Mesenchymal stem cell (in vitro differentiated cells and primary cell): Measurements from ENCODE around the gene ITIH5.

Experiments used
- DNase-seq: peaks from one replicate; pipeline ENCODE4 v3.0.0-alpha.2; 2013
- H2AFZ ChIP-seq: one replicate; pipeline ENCODE4 v1.6.1; 2013; ENCODE audit warnings: low read depth, mild to moderate bottlenecking, control low read depth, inconsistent platforms, low read length, moderate library complexity
- H2AK5ac ChIP-seq: 2 replicates; pipeline ENCODE4 v1.6.1; 2013; ENCODE audit warnings: low read length, moderate library complexity, mild to moderate bottlenecking, inconsistent platforms; ENCODE audit not compliant: severe bottlenecking
- H2BK120ac ChIP-seq: one replicate; pipeline ENCODE4 v1.6.1; 2013; ENCODE audit warnings: low read depth, mild to moderate bottlenecking, inconsistent platforms, low read length, moderate library complexity
- H2BK12ac ChIP-seq, 2 experiments: one replicate each; pipeline ENCODE4 v1.6.1; 2013; ENCODE audit warnings: inconsistent platforms in 2 of 2, low read length in 2 of 2, mild to moderate bottlenecking in 2 of 2, moderate library complexity in 2 of 2, control low read depth in 1 of 2
- H2BK15ac ChIP-seq: one replicate; pipeline ENCODE4 v1.6.1; 2013; ENCODE audit warnings: mild to moderate bottlenecking, low read depth, inconsistent platforms; ENCODE audit not compliant: poor library complexity, severe bottlenecking
- H2BK5ac ChIP-seq: 2 replicates; pipeline ENCODE4 v1.6.1; 2013; ENCODE audit warnings: low read depth, mild to moderate bottlenecking, low read length, control low read depth, inconsistent platforms; ENCODE audit not compliant: poor library complexity, severe bottlenecking
- H3K14ac ChIP-seq, 2 experiments: one replicate each; pipeline ENCODE4 v1.6.1; 2013; ENCODE audit warnings: inconsistent platforms in 2 of 2, low read length in 2 of 2, control low read depth in 1 of 2, mild to moderate bottlenecking in 1 of 2, moderate library complexity in 1 of 2
- H3K18ac ChIP-seq, 2 experiments: one replicate each; pipeline ENCODE4 v1.6.1; 2013; ENCODE audit warnings: inconsistent platforms in 2 of 2, low read length in 2 of 2, control low read depth in 1 of 2, low read depth in 1 of 2, mild to moderate bottlenecking in 1 of 2
- H3K23ac ChIP-seq, 2 experiments: one replicate each; pipeline ENCODE4 v1.6.1; 2013; ENCODE audit warnings: inconsistent platforms in 2 of 2, low read length in 2 of 2, mild to moderate bottlenecking in 2 of 2, moderate library complexity in 2 of 2, control low read depth in 1 of 2
- H3K27ac ChIP-seq: 2 replicates; pipeline ENCODE4 v1.5.1; 2013; ENCODE audit warnings: mild to moderate bottlenecking, moderate library complexity, low read length, control low read depth, inconsistent platforms; ENCODE audit not compliant: poor library complexity, severe bottlenecking
- H3K27me3 ChIP-seq, 2 experiments: 2 replicates each; pipeline versions ENCODE4 v1.6.1 to v1.7.0; 2013; ENCODE audit warnings: low read length in 2 of 2, mild to moderate bottlenecking in 2 of 2, moderate library complexity in 2 of 2, control low read depth in 1 of 2, inconsistent platforms in 1 of 2; ENCODE audit not compliant: control insufficient read depth in 1 of 2, insufficient read depth in 1 of 2
- H3K36me3 ChIP-seq, 2 experiments: 2 replicates each; pipeline versions ENCODE4 v1.6.1 to v1.7.0; 2013; ENCODE audit warnings: low read length in 2 of 2, control low read depth in 1 of 2, inconsistent platforms in 1 of 2, low read depth in 1 of 2, mild to moderate bottlenecking in 1 of 2; ENCODE audit not compliant: insufficient read depth in 2 of 2, control insufficient read depth in 1 of 2
- H3K4ac ChIP-seq, 2 experiments: one replicate each; pipeline ENCODE4 v1.6.1; 2013; ENCODE audit warnings: inconsistent platforms in 2 of 2, low read length in 2 of 2, mild to moderate bottlenecking in 2 of 2, moderate library complexity in 2 of 2, control low read depth in 1 of 2, low read depth in 1 of 2
- H3K4me1 ChIP-seq: 2 replicates; pipeline ENCODE4 v1.6.1; 2013; ENCODE audit warnings: low read depth, low read length, control low read depth; ENCODE audit not compliant: control insufficient read depth, insufficient read depth
- H3K4me2 ChIP-seq: 2 replicates; pipeline ENCODE4 v1.6.1; 2013; ENCODE audit warnings: low read length, mild to moderate bottlenecking, inconsistent platforms; ENCODE audit not compliant: poor library complexity, severe bottlenecking
- H3K4me3 ChIP-seq, 2 experiments: 2 replicates each; pipeline versions ENCODE4 v1.5.1 to v1.7.0; 2013; ENCODE audit warnings: low read length in 2 of 2, mild to moderate bottlenecking in 2 of 2, control low read depth in 1 of 2, low read depth in 1 of 2; ENCODE audit not compliant: insufficient read depth in 1 of 2
- H3K79me1 ChIP-seq: replicated peaks from 2 replicates; pipeline ENCODE4 v1.6.1; 2013; ENCODE audit warnings: mild to moderate bottlenecking, control low read depth, low read length, inconsistent platforms; ENCODE audit not compliant: poor library complexity, severe bottlenecking
- H3K9ac ChIP-seq: 2 replicates; pipeline ENCODE4 v1.7.0; 2013; ENCODE audit warnings: mild to moderate bottlenecking, low read length, moderate library complexity
- H3K9me3 ChIP-seq: 2 replicates; pipeline ENCODE4 v1.7.0; 2013; ENCODE audit warnings: mild to moderate bottlenecking, low read length; ENCODE audit not compliant: control insufficient read depth
- H4K8ac ChIP-seq: one replicate; pipeline ENCODE4 v1.6.1; 2013; ENCODE audit warnings: inconsistent platforms, mild to moderate bottlenecking, low read length, moderate library complexity
- H4K91ac ChIP-seq: one replicate; pipeline ENCODE4 v1.6.1; 2013; ENCODE audit warnings: mild to moderate bottlenecking, low read length, inconsistent platforms
- WGBS: methylation state at CpG from one replicate; pipeline ENCODE4 v1.1.7; 2013; ENCODE audit warnings: mixed read lengths; 5-methylcytosine and 5-hydroxymethylcytosine counted together

The ITIH5 gene

GRCh38 chr10:7532723-7533498 lies 133.9 kb downstream of the ITIH5 start:
- no peak overlapping the region for H2AFZ ChIP-seq
- H3K4ac ChIP-seq = no peak overlapping the region
- no peak overlapping the region for H4K8ac ChIP-seq
- no peaks in the 10 kb centered on the region for H3K9me3 ChIP-seq
- no peak overlapping the region for H3K18ac ChIP-seq
- H4K91ac ChIP-seq = no peak overlapping the region
- H3K27me3 ChIP-seq = peaks cover 0 to 53% of the 10 kb centered on the region in 2 experiments
- no peaks in the 10 kb centered on the region for H3K4me1 ChIP-seq
- H3K27ac ChIP-seq = no peak overlapping the region
- H2BK5ac ChIP-seq = no peak overlapping the region
- no peak overlapping the region for H3K23ac ChIP-seq
- H3K4me3 ChIP-seq = no peak overlapping the region
- H3K36me3 ChIP-seq = no peaks in the 10 kb centered on the region
- no peaks in the 10 kb centered on the region for H3K79me1 ChIP-seq
- H2BK120ac ChIP-seq = no peak overlapping the region
- WGBS = 85% methylated on average over 23 of the region's 23 CpGs
- H3K9ac ChIP-seq = no peak overlapping the region
- no peak overlapping the region for H2AK5ac ChIP-seq
- H3K14ac ChIP-seq = no peak overlapping the region
- no peak for DNase-seq
- H3K4me2 ChIP-seq = no peak overlapping the region
- H2BK12ac ChIP-seq = no peak overlapping the region
- H2BK15ac ChIP-seq = no peak overlapping the region

- Histone ChIP-seq H3K27ac (no peak overlapping the region), H2BK120ac (no peak overlapping the region), H3K18ac (no peak overlapping the region), H3K9ac (no peak overlapping the region), H2AK5ac (no peak overlapping the region), H4K91ac (no peak overlapping the region), H3K4ac (no peak overlapping the region), H3K9me3 (no peaks in the 10 kb centered on the region), H3K4me1 (no peaks in the 10 kb centered on the region), H3K23ac (no peak overlapping the region), H2AFZ (no peak overlapping the region), H2BK5ac (no peak overlapping the region), H3K4me2 (no peak overlapping the region), H3K4me3 (no peak overlapping the region), H3K79me1 (no peaks in the 10 kb centered on the region), H4K8ac (no peak overlapping the region), H2BK15ac (no peak overlapping the region), H3K36me3 (no peaks in the 10 kb centered on the region), H3K27me3 (peaks cover 0 to 64% of the 10 kb centered on the region in 2 experiments), H3K14ac (no peak overlapping the region), H2BK12ac (no peak overlapping the region)
- 78% methylated on average over 5 of the region's 7 CpGs for WGBS
- peak; percentile 5 for DNase-seq
These were observed 137.1 kb downstream of the ITIH5 start for GRCh38 chr10:7529638-7530037.

- no CpG with 5 or more reads among the region's 1 CpG for WGBS
- H3K18ac ChIP-seq = no peak overlapping the region
- H2BK15ac ChIP-seq = no peak overlapping the region
- DNase-seq = no peak
- H3K9me3 ChIP-seq = no peaks in the 10 kb centered on the region
- peaks cover 4 to 68% of the 10 kb centered on the region in 2 experiments for H3K27me3 ChIP-seq
- no peak overlapping the region for H3K14ac ChIP-seq
- no peak overlapping the region for H3K27ac ChIP-seq
- H3K23ac ChIP-seq = no peak overlapping the region
- H2BK5ac ChIP-seq = no peak overlapping the region
- no peak overlapping the region for H2AFZ ChIP-seq
- no peak overlapping the region for H3K9ac ChIP-seq
- H3K4me1 ChIP-seq = no peaks in the 10 kb centered on the region
- H4K91ac ChIP-seq = no peak overlapping the region
- no peak overlapping the region for H2AK5ac ChIP-seq
- H4K8ac ChIP-seq = no peak overlapping the region
- no peak overlapping the region for H3K4me3 ChIP-seq
- H3K4ac ChIP-seq = no peak overlapping the region
- no peaks in the 10 kb centered on the region for H3K79me1 ChIP-seq
- no peak overlapping the region for H2BK120ac ChIP-seq
- H2BK12ac ChIP-seq = no peak overlapping the region
- H3K36me3 ChIP-seq = no peaks in the 10 kb centered on the region
- H3K4me2 ChIP-seq = no peak overlapping the region
These were observed 139.3 kb downstream of the ITIH5 start for GRCh38 chr10:7527468-7527867.

- Histone ChIP-seq H3K4me2 (no peak overlapping the region), H2BK120ac (no peak overlapping the region), H2BK5ac (no peak overlapping the region), H3K14ac (no peak overlapping the region), H3K4me1 (no peaks in the 10 kb centered on the region), H2BK15ac (no peak overlapping the region), H2AK5ac (no peak overlapping the region), H3K36me3 (no peaks in the 10 kb centered on the region), H2BK12ac (no peak overlapping the region), H3K9ac (peak overlapping the region; percentile 35), H3K27ac (no peak overlapping the region), H3K79me1 (no peaks in the 10 kb centered on the region), H4K91ac (no peak overlapping the region), H3K18ac (no peak overlapping the region), H3K9me3 (no peaks in the 10 kb centered on the region), H2AFZ (no peak overlapping the region), H3K4ac (no peak overlapping the region), H3K23ac (no peak overlapping the region), H4K8ac (no peak overlapping the region), H3K27me3 (peaks cover 8 to 67% of the 10 kb centered on the region in 2 experiments), H3K4me3 (peak overlapping the region in 1 of 2 experiments; percentile 27)
- 89% methylated on average over 19 of the region's 19 CpGs for WGBS
- no peak for DNase-seq
These were observed 140.8 kb downstream of the ITIH5 start for GRCh38 chr10:7526017-7526400.
